CD4-positive, alpha-beta T cell treated with Interleukin-17A for 4 hours (primary cell): ENCODE results near the gene VWF.
A peak's percentile ranks its signal among the peaks of the same experiment; 100 is the strongest.

Experiments used
- DNase-seq: peaks from one replicate; pipeline ENCODE4 v3.0.0-alpha.2; 2020; ENCODE audit warnings: mixed read lengths

Gene VWF

GRCh38 chr12:5973461-5974115, 150.9 kb downstream of the VWF start:
- DNase-seq = no peak

GRCh38 chr12:5972387-5972786, 152.1 kb downstream of the VWF start:
- DNase-seq = no peak

GRCh38 chr12:5971194-5971850, 153.1 kb downstream of the VWF start:
- no peak for DNase-seq

- no peak for DNase-seq
Observed at GRCh38 chr12:5969974-5970690, 154.3 kb downstream of the VWF start.

GRCh38 chr12:5969156-5969973, 155.1 kb downstream of the VWF start:
- no peak for DNase-seq

GRCh38 chr12:5967645-5968415, 156.6 kb downstream of the VWF start:
- DNase-seq = no peak

- no peak for DNase-seq
Observed at GRCh38 chr12:5966486-5967095, 157.9 kb downstream of the VWF start.

GRCh38 chr12:5965950-5966383, 158.5 kb downstream of the VWF start:
- DNase-seq = peak; percentile 53

- no peak for DNase-seq
Observed at GRCh38 chr12:5964913-5965900, 159.3 kb downstream of the VWF start.

- no peak for DNase-seq
Observed at GRCh38 chr12:5963515-5963914, 161.0 kb downstream of the VWF start.

GRCh38 chr12:5960783-5961182, 163.7 kb downstream of the VWF start:
- DNase-seq = no peak

- DNase-seq = no peak
Observed at GRCh38 chr12:5956987-5957386, 167.5 kb downstream of the VWF start.

- DNase-seq = no peak
Observed at GRCh38 chr12:5954661-5955060, 169.8 kb downstream of the VWF start.

- no peak for DNase-seq
Observed at GRCh38 chr12:5953835-5954586, 170.5 kb downstream of the VWF start.

- no peak for DNase-seq
Observed at GRCh38 chr12:5952031-5952430, 172.4 kb downstream of the VWF start.

GRCh38 chr12:5948696-5949095, 175.8 kb downstream of the VWF start:
- DNase-seq = no peak

GRCh38 chr12:5947006-5947405, 177.5 kb downstream of the VWF start:
- no peak for DNase-seq

- DNase-seq = no peak
Observed at GRCh38 chr12:5946388-5946787, 178.1 kb downstream of the VWF start.

- no peak for DNase-seq
Observed at GRCh38 chr12:5945071-5946008, 179.1 kb downstream of the VWF start, which contains the start of gene ANO2. ANO2 (minus strand) TSS chr12:5945259; CDS start chr12:5945217, 42 bp downstream.
